PC-9 (cell line): ENCODE data around the gene MPL. TPM values are rescaled to one million over a fixed set of nuclear protein-coding genes. Genes with fewer than 3 reads are reported as not detected.

ENCODE experiments used
- BruUV-seq: library from RNA; stranded (reverse); fragments of 400-500 nt; replicated peaks from 2 replicates; lab custom pipeline; 2021; lab: Mats Ljungman, UMichigan
- CTCF ChIA-PET: fragments of 300-600 bp; sonication (Branson Sonifier 250); formaldehyde crosslinking; loops from one replicate; lab custom pipeline; 2022; ENCODE audit warnings: antibody characterized with exemption; lab: Charles Lee
- POLR2A ChIA-PET: fragments of 300-600 bp; sonication (Branson Sonifier 250); formaldehyde crosslinking; loops from one replicate; lab custom pipeline; 2022; ENCODE audit warnings: antibody characterized with exemption; ENCODE audit not compliant: unreplicated experiment; lab: Charles Lee
- DNase-seq, 2 experiments: peaks; one replicate each; pipeline versions ENCODE4 v3.0.0 to v3.0.0-alpha.2; 2015 to 2022; ENCODE audit warnings: mixed read lengths in 1 of 2
- H2AFZ ChIP-seq: fragments of 200-600 bp; sonication (generic); 2 replicates; pipeline ENCODE4 v1.8.1; 2017; ENCODE audit warnings: antibody characterized with exemption
- H3F3A ChIP-seq: fragments of 200-600 bp; sonication (generic); 2 replicates; pipeline ENCODE4 v1.8.1; 2017; ENCODE audit warnings: antibody characterized with exemption, mild to moderate bottlenecking, low read depth; ENCODE audit not compliant: insufficient read depth
- H3K27ac ChIP-seq: fragments of 200-600 bp; sonication (generic); 2 replicates; pipeline ENCODE4 v1.6.1; 2016; ENCODE audit warnings: mixed run types
- H3K27me3 ChIP-seq: fragments of 200-600 bp; sonication (generic); 2 replicates; pipeline ENCODE4 v1.6.1; 2016; ENCODE audit warnings: low read depth, mixed run types; ENCODE audit not compliant: insufficient read depth
- H3K36me3 ChIP-seq: fragments of 200-600 bp; sonication (generic); 2 replicates; pipeline ENCODE4 v1.6.1; 2016; ENCODE audit warnings: low read depth, mixed run types
- H3K4me1 ChIP-seq: fragments of 200-600 bp; sonication (generic); replicated peaks from 2 replicates; pipeline ENCODE4 v1.6.1; 2016; ENCODE audit warnings: mixed run types; ENCODE audit not compliant: insufficient read depth
- H3K4me2 ChIP-seq: fragments of 200-600 bp; sonication (generic); 2 replicates; pipeline ENCODE4 v1.6.1; 2017; ENCODE audit warnings: mixed run types
- H3K4me3 ChIP-seq: fragments of 200-600 bp; sonication (generic); 2 replicates; pipeline ENCODE4 v1.6.1; 2016; ENCODE audit warnings: mixed run types
- H3K79me2 ChIP-seq: fragments of 200-600 bp; sonication (generic); 2 replicates; pipeline ENCODE4 v1.6.1; 2017; ENCODE audit warnings: low read depth, mixed run types
- H3K9me2 ChIP-seq: fragments of 200-600 bp; sonication (generic); 2 replicates; pipeline ENCODE4 v1.8.1; 2017; ENCODE audit warnings: mild to moderate bottlenecking; ENCODE audit not compliant: insufficient read depth
- H3K9me3 ChIP-seq: fragments of 200-600 bp; sonication (generic); 2 replicates; pipeline ENCODE4 v1.8.1; 2016; ENCODE audit warnings: low read depth; ENCODE audit not compliant: insufficient read depth
- H4K20me1 ChIP-seq: fragments of 200-600 bp; sonication (generic); 2 replicates; pipeline ENCODE4 v1.8.1; 2017; ENCODE audit not compliant: insufficient read depth
- EZH2 ChIP-seq: fragments of 200-600 bp; sonication (generic); IDR thresholded peaks from 2 replicates; pipeline ENCODE4 v1.8.0; 2017; ENCODE audit warnings: antibody characterized with exemption, low read depth
- intact Hi-C: fragments of 100-400 bp; cut with micrococcal nuclease; formaldehyde crosslinking; loops from one replicate; pipeline ENCODE4 v1.10.0; 2022; ENCODE audit not compliant: unreplicated experiment
- total RNA-seq: library from RNA; stranded (reverse); gene quantifications from 2 replicates; pipeline ENCODE4 v1.2.3, GENCODE V29; 2021
- TF ChIP-seq, protein P1 (sequence below): fragments of 200-600 bp; sonication (generic); conservative IDR thresholded peaks from 2 replicates; pipeline ENCODE4 v1.6.1; 2017; ENCODE audit warnings: mixed run types, antibody characterized with exemption, mild to moderate bottlenecking, moderate library complexity

The MPL gene
- total RNA-seq, 1 experiment from 2014 or later: 0.76 TPM

DNA sequence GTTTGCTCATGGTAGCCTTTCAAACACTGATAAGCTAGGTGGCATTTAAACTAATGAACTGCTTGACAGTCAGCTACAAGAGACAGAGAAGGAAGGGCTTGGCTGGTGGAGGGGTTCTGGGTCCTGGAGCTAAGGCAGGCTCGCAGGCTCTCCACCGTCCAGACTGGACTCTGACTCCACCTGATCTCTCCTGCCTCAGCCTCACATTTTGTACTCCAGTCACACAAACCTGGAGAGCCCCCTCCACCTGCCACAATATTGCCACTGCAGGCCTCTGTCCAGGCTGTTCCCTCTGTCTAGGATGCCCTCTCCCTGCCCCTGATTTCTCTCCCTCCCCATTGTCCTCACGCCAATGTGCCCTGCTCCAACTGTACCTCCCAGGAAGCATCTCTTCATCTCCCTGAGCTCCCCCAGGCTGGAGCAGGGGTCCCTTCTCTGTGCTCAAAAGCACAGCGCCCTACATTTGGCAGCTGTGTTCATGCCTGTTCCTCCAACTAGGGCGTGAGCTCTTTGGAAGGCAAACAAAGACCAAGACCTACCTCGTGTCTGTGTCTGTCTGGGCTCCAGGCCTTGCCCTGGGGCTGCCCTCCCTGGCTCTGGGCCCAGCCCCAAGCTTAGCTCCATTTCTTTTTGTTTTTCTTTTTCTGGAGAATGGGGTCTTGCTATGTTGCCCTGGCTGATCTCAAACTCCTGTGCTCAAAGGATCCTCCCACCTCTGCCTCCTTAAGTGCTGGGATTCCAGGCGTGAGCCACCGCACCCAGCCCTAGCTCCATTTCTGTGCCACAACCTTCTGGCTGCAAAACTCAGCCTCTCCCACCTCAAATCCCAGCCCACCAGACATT lies 33.9 kb upstream of the MPL start:
- no peak overlapping the region for H3K4me3 ChIP-seq
- no peak overlapping the region for H3K4me2 ChIP-seq
- TF ChIP-seq EZH2: no peak
- TF ChIP-seq, protein P1, sequence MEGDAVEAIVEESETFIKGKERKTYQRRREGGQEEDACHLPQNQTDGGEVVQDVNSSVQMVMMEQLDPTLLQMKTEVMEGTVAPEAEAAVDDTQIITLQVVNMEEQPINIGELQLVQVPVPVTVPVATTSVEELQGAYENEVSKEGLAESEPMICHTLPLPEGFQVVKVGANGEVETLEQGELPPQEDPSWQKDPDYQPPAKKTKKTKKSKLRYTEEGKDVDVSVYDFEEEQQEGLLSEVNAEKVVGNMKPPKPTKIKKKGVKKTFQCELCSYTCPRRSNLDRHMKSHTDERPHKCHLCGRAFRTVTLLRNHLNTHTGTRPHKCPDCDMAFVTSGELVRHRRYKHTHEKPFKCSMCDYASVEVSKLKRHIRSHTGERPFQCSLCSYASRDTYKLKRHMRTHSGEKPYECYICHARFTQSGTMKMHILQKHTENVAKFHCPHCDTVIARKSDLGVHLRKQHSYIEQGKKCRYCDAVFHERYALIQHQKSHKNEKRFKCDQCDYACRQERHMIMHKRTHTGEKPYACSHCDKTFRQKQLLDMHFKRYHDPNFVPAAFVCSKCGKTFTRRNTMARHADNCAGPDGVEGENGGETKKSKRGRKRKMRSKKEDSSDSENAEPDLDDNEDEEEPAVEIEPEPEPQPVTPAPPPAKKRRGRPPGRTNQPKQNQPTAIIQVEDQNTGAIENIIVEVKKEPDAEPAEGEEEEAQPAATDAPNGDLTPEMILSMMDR: no peak
- no peaks in the 10 kb centered on the region for H3K79me2 ChIP-seq
- ChIA-PET CTCF (no interaction called here), POLR2A (interaction anchor here (0.5 kb wide), 1 partner anchor 32 kb away, joined by 4 read pairs; no protein-coding TSS in a partner anchor)
- H2AFZ ChIP-seq: no peak overlapping the region
- no peaks in the 10 kb centered on the region for H3F3A ChIP-seq
- H3K4me1 ChIP-seq: no peaks in the 10 kb centered on the region
- no TSS peak for BruUV-seq
- no peaks in the 10 kb centered on the region for H3K36me3 ChIP-seq
- H3K9me3 ChIP-seq: no peaks in the 10 kb centered on the region
- no peaks in the 10 kb centered on the region for H3K27me3 ChIP-seq
- H4K20me1 ChIP-seq: no peaks in the 10 kb centered on the region
- DNase-seq: no peak
- intact Hi-C loops: no loop called here
- no peak overlapping the region for H3K27ac ChIP-seq
- no peaks in the 10 kb centered on the region for H3K9me2 ChIP-seq

DNA sequence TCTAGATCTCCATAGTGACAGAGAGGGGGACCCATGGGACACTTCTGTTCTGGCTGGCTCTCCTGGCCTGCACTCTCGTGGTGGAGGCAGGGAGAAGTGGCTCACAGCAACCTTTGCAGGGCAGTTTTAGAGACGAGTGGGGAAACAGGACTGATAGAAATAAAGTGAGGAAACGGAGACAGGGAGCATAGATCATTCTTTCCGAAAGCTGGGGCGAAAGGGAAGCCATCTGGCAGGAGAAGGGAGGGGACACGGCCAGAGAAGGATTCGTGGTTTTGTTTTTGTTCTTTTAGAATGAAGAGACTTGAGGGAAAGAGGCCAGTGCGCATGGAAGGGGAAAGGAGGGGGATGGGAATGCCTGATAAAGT lies 33.3 kb upstream of the MPL start:
- no peaks in the 10 kb centered on the region for H3K9me2 ChIP-seq
- ChIA-PET CTCF (no interaction called here), POLR2A (no interaction called here)
- H3F3A ChIP-seq: no peaks in the 10 kb centered on the region
- no peaks in the 10 kb centered on the region for H4K20me1 ChIP-seq
- H3K27ac ChIP-seq: no peak overlapping the region
- TF ChIP-seq EZH2: no peak
- TF ChIP-seq, protein P1: no peak
- no peak overlapping the region for H3K4me2 ChIP-seq
- no peak overlapping the region for H2AFZ ChIP-seq
- H3K27me3 ChIP-seq: no peaks in the 10 kb centered on the region
- no peaks in the 10 kb centered on the region for H3K79me2 ChIP-seq
- no peaks in the 10 kb centered on the region for H3K4me1 ChIP-seq
- no TSS peak for BruUV-seq
- H3K4me3 ChIP-seq: no peak overlapping the region
- DNase-seq: no peak
- H3K9me3 ChIP-seq: no peaks in the 10 kb centered on the region
- intact Hi-C loops: no loop called here
- H3K36me3 ChIP-seq: no peaks in the 10 kb centered on the region

DNA sequence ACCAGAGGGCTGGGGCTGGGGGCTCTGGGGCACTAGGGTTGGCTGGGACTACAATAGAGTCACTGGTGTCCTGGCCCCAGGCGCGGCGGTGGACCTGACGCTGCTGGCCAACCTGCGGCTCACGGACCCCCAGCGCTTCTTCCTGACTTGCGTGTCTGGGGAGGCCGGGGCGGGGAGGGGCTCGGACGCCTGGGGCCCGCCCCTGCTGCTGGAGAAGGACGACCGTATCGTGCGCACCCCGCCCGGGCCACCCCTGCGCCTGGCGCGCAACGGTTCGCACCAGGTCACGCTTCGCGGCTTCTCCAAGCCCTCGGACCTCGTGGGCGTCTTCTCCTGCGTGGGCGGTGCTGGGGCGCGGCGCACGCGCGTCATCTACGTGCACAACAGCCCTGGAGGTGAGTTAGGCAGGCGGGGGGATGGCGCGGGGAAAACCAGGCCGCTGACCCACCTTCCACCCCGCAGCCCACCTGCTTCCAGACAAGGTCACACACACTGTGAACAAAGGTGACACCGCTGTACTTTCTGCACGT lies 32.8 kb upstream of the MPL start:
- no peaks in the 10 kb centered on the region for H3K36me3 ChIP-seq
- no peaks in the 10 kb centered on the region for H3K79me2 ChIP-seq

More for the DNA sequence above, 32.8 kb upstream of the MPL start:
- no peaks in the 10 kb centered on the region for H3K4me1 ChIP-seq
- no peaks in the 10 kb centered on the region for H3F3A ChIP-seq
- H3K27me3 ChIP-seq: no peaks in the 10 kb centered on the region
- no peaks in the 10 kb centered on the region for H4K20me1 ChIP-seq
- no TSS peak for BruUV-seq
- intact Hi-C loops: no loop called here
- H3K9me3 ChIP-seq: no peaks in the 10 kb centered on the region
- no peak overlapping the region for H3K4me3 ChIP-seq
- no peak overlapping the region for H2AFZ ChIP-seq
- H3K9me2 ChIP-seq: no peaks in the 10 kb centered on the region
- TF ChIP-seq EZH2: no peak
- TF ChIP-seq, protein P1: no peak
- no peak overlapping the region for H3K4me2 ChIP-seq
- no peak overlapping the region for H3K27ac ChIP-seq
- DNase-seq: no peak
- ChIA-PET POLR2A (no interaction called here), CTCF (no interaction called here)
